IMR-90 (cell line): ENCODE results near the gene IL36A. TPM values are rescaled to one million over a fixed set of nuclear protein-coding genes. Genes with fewer than 3 reads are reported as not detected.

Experiments
- ATAC-seq: fragments of 200-7000 bp; cut with Tn5 transposase; 2 replicates; pipeline ENCODE4 v1.9.1; 2020; ENCODE audit warnings: low read depth, mild to moderate bottlenecking, moderate library complexity
- BruUV-seq: library from RNA; stranded (reverse); fragments of 400-500 nt; replicated peaks from 2 replicates; lab custom pipeline; 2021; lab: Mats Ljungman, UMichigan
- CTCF ChIA-PET: fragments of 300-600 bp; formaldehyde crosslinking; extraction: SDS; loops from one replicate; lab custom pipeline; 2021; ENCODE audit warnings: antibody characterized with exemption; lab: Yijun Ruan, JAX
- POLR2A ChIA-PET: fragments of 300-600 bp; sonication (Branson Sonifier 250); formaldehyde crosslinking; loops from one replicate; lab custom pipeline; 2022; ENCODE audit warnings: antibody characterized with exemption; ENCODE audit not compliant: unreplicated experiment; lab: Charles Lee
- DNase-seq: peaks from one replicate; pipeline ENCODE4 v3.0.0; 2013
- H2AFZ ChIP-seq: replicated peaks from 2 replicates; pipeline ENCODE3; 2013; ENCODE audit warnings: low read length, mild to moderate bottlenecking; ENCODE audit not compliant: poor library complexity
- H2AK5ac ChIP-seq: 2 replicates; pipeline ENCODE4 v1.6.1; 2013; ENCODE audit warnings: low read depth, low read length, inconsistent platforms
- H2AK9ac ChIP-seq: replicated peaks from 2 replicates; pipeline ENCODE3; 2013; ENCODE audit warnings: mild to moderate bottlenecking, low read depth, low read length, moderate library complexity; ENCODE audit not compliant: poor library complexity
- H2BK120ac ChIP-seq: 2 replicates; pipeline ENCODE4 v1.6.1; 2013; ENCODE audit warnings: low read depth, low read length, inconsistent platforms
- H2BK15ac ChIP-seq: 3 replicates; pipeline ENCODE4 v1.6.1; 2013; ENCODE audit warnings: low read depth, low read length, inconsistent platforms
- H2BK20ac ChIP-seq: 2 replicates; pipeline ENCODE4 v1.6.1; 2013; ENCODE audit warnings: low read depth, mild to moderate bottlenecking, inconsistent platforms, low read length, moderate library complexity
- H2BK5ac ChIP-seq: 2 replicates; pipeline ENCODE4 v1.6.1; 2013; ENCODE audit warnings: mild to moderate bottlenecking, low read depth, low read length, inconsistent platforms; ENCODE audit not compliant: poor library complexity, severe bottlenecking
- H3K14ac ChIP-seq: replicated peaks from 2 replicates; pipeline ENCODE4 v1.6.1; 2013; ENCODE audit warnings: low read depth, low read length, inconsistent platforms
- H3K18ac ChIP-seq: 2 replicates; pipeline ENCODE4 v1.6.1; 2013; ENCODE audit warnings: low read depth, low read length, control low read depth
- H3K23ac ChIP-seq: 2 replicates; pipeline ENCODE4 v1.6.1; 2013; ENCODE audit warnings: low read depth, low read length, inconsistent platforms
- H3K27ac ChIP-seq: 2 replicates; pipeline ENCODE4 v1.5.1; 2013; ENCODE audit warnings: mild to moderate bottlenecking, control low read depth, low read length; ENCODE audit not compliant: insufficient read depth
- H3K27me3 ChIP-seq: 2 replicates; pipeline ENCODE4 v1.6.1; 2013; ENCODE audit warnings: low read length; ENCODE audit not compliant: control insufficient read depth, insufficient read depth
- H3K36me3 ChIP-seq: 2 replicates; pipeline ENCODE4 v1.6.1; 2013; ENCODE audit warnings: low read length, mixed read lengths; ENCODE audit not compliant: control insufficient read depth, insufficient read depth
- H3K4ac ChIP-seq: 2 replicates; pipeline ENCODE4 v1.6.1; 2013; ENCODE audit warnings: low read depth, low read length, inconsistent platforms
- H3K4me1 ChIP-seq: 2 replicates; pipeline ENCODE4 v1.6.1; 2013; ENCODE audit warnings: low read length, mixed read lengths; ENCODE audit not compliant: control insufficient read depth, insufficient read depth
- H3K4me2 ChIP-seq: 2 replicates; pipeline ENCODE4 v1.6.1; 2013; ENCODE audit warnings: low read depth, mild to moderate bottlenecking, control low read depth, low read length, moderate library complexity
- H3K4me3 ChIP-seq: 2 replicates; pipeline ENCODE4 v1.5.1; 2013; ENCODE audit warnings: low read depth, mild to moderate bottlenecking, control low read depth, low read length, moderate library complexity; ENCODE audit not compliant: insufficient read depth
- H3K56ac ChIP-seq: 2 replicates; pipeline ENCODE4 v1.6.1; 2013; ENCODE audit warnings: low read length, inconsistent platforms; ENCODE audit not compliant: insufficient read depth; ENCODE audit errors: extremely low read depth
- H3K79me1 ChIP-seq, 2 experiments: 2 replicates each; pipeline ENCODE4 v1.6.1; 2013; ENCODE audit warnings: low read length in 2 of 2, inconsistent platforms in 1 of 2, low read depth in 1 of 2
- H3K9ac ChIP-seq: 2 replicates; pipeline ENCODE4 v1.6.1; 2013; ENCODE audit warnings: low read depth, low read length, control low read depth
- H3K9me1 ChIP-seq: 2 replicates; pipeline ENCODE4 v1.6.1; 2013; ENCODE audit warnings: low read length, inconsistent platforms; ENCODE audit not compliant: insufficient read depth
- H3K9me3 ChIP-seq: 2 replicates; pipeline ENCODE4 v1.6.1; 2013; ENCODE audit warnings: low read length; ENCODE audit not compliant: control insufficient read depth, insufficient read depth
- H4K20me1 ChIP-seq: 2 replicates; pipeline ENCODE4 v1.6.1; 2013; ENCODE audit warnings: low read length, inconsistent platforms; ENCODE audit not compliant: insufficient read depth
- H4K5ac ChIP-seq: 2 replicates; pipeline ENCODE4 v1.6.1; 2013; ENCODE audit warnings: mild to moderate bottlenecking, low read depth, low read length, control low read depth
- H4K8ac ChIP-seq, 2 experiments: 2 replicates each; pipeline ENCODE4 v1.6.1; 2013; ENCODE audit warnings: low read depth in 2 of 2, low read length in 2 of 2, control low read depth in 1 of 2, inconsistent platforms in 1 of 2
- H4K91ac ChIP-seq: 2 replicates; pipeline ENCODE4 v1.6.1; 2013; ENCODE audit warnings: low read depth, low read length, inconsistent platforms; ENCODE audit not compliant: insufficient read depth
- BHLHE40 ChIP-seq: fragments of 150-350 bp; IDR thresholded peaks from 2 replicates; pipeline ENCODE4 v1.6.1; 2016; ENCODE audit warnings: mild to moderate bottlenecking, low read depth, low read length
- CEBPB ChIP-seq: IDR thresholded peaks from 2 replicates; pipeline ENCODE4 v1.6.1; 2012; ENCODE audit warnings: low read depth, low read length, improper control_type of control experiment
- MAFK ChIP-seq: IDR thresholded peaks from 2 replicates; pipeline ENCODE4 v1.6.1; 2012; ENCODE audit warnings: low read depth, low read length, improper control_type of control experiment
- MAZ ChIP-seq: IDR thresholded peaks from 2 replicates; pipeline ENCODE4 v1.6.1; 2012; ENCODE audit warnings: low read depth, mild to moderate bottlenecking, low read length, improper control_type of control experiment, moderate library complexity, borderline replicate concordance
- NFE2L2 ChIP-seq: fragments of 150-350 bp; IDR thresholded peaks from 2 replicates; pipeline ENCODE4 v1.6.1; 2016; ENCODE audit warnings: low read depth, mild to moderate bottlenecking, low read length
- POLR2A ChIP-seq: IDR thresholded peaks from 2 replicates; pipeline ENCODE4 v1.6.1; 2012; ENCODE audit warnings: mild to moderate bottlenecking, low read depth, low read length
- RAD21 ChIP-seq: IDR thresholded peaks from 2 replicates; pipeline ENCODE4 v1.6.1; 2012; ENCODE audit warnings: low read length, improper control_type of control experiment
- RFX5 ChIP-seq: IDR thresholded peaks from 2 replicates; pipeline ENCODE4 v1.8.0; 2012; ENCODE audit warnings: low read depth, mild to moderate bottlenecking, low read length, moderate library complexity
- SMC3 ChIP-seq: fragments of 150-350 bp; IDR thresholded peaks from 2 replicates; pipeline ENCODE4 v1.6.1; 2016; ENCODE audit warnings: low read depth, mild to moderate bottlenecking, antibody characterized with exemption, low read length, moderate library complexity
- WGBS, 2 experiments: methylation state at CpG; one replicate each; pipeline versions ENCODE4 v1.1.5 to v1.1.7; 2013; ENCODE audit warnings: missing lambda C conversion rate in 2 of 2; ENCODE audit not compliant: insufficient read length in 1 of 2; ENCODE audit errors: extremely low coverage in 2 of 2; 5-methylcytosine and 5-hydroxymethylcytosine counted together
- dilution Hi-C: fragments of 300-500 bp; cut with HindIII; formaldehyde crosslinking; loops from one replicate; pipeline ENCODE4 v1.14.3; 2018; ENCODE audit warnings: low sequenced_read_pairs; ENCODE audit not compliant: unreplicated experiment
- in situ Hi-C: fragments of 300-500 bp; cut with MboI; formaldehyde crosslinking; loops from 3 replicates; pipeline ENCODE4 v1.14.3; 2019; ENCODE audit warnings: low sequenced_read_pairs, inconsistent platforms, mixed read lengths
- intact Hi-C: fragments of 100-400 bp; cut with micrococcal nuclease; formaldehyde crosslinking; loops from 2 replicates; pipeline ENCODE4 v1.10.0; 2022
- polyA plus RNA-seq, 3 experiments: library from polyadenylated mRNA; depleted of rRNA; stranded (reverse); fragments of >200 nt; gene quantifications; 2 replicates each; pipeline ENCODE4 v1.2.3, GENCODE V29; 2012; ENCODE audit warnings: low replicate concordance in 1 of 3
- total RNA-seq: library from RNA; depleted of rRNA; stranded (reverse); fragments of >200 nt; gene quantifications from 2 replicates; pipeline ENCODE4 v1.2.3, GENCODE V29; 2012
- TF ChIP-seq, protein P1 (sequence below): fragments of 150-350 bp; IDR thresholded peaks from 2 replicates; pipeline ENCODE4 v1.6.1; 2016; ENCODE audit warnings: low read depth, mild to moderate bottlenecking, low read length, moderate library complexity, borderline replicate concordance
- TF ChIP-seq, protein P2 (sequence below): fragments of 150-350 bp; IDR thresholded peaks from 2 replicates; pipeline ENCODE4 v1.6.1; 2017; ENCODE audit warnings: mild to moderate bottlenecking, antibody characterized with exemption, low read length, low read depth

The IL36A gene
- total and polyA plus RNA-seq, 2 of the 4 experiments (the other 2 are of a cell fraction) = not detected

DNA sequence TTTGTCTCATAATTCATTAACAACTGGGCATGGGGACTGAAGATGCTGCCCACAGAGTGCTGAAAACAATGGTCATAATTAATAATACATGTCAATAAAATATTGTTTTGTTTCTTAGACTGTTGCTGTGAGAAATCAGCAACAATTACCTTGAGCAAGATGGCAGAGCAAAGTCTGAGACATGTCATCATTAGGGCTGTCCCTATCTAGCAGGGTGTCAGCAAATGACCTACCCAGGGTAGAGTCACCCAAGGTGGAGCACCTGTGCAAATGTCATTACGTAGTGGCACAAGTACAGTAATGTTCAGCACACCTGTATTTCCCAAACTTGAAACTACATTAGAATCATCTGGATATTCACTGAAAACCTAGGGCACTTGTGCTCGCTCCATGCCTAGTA is 10.6 kb upstream of the IL36A start:
- H3K56ac ChIP-seq = no peak overlapping the region
- H3K9me3 ChIP-seq = no peaks in the 10 kb centered on the region; the same call in 1 of the 2 replicates
- H2AFZ ChIP-seq = no peak overlapping the region
- no peak for ATAC-seq
- WGBS, 2 experiments = no CpG with 5 or more reads among the region's 2 CpGs
- no peak overlapping the region for H2BK120ac ChIP-seq
- H3K4ac ChIP-seq = no peak overlapping the region
- H4K20me1 ChIP-seq = no peaks in the 10 kb centered on the region
- no peak for TF ChIP-seq RAD21
- TF ChIP-seq BHLHE40 = no peak
- no peak for TF ChIP-seq CEBPB
- TF ChIP-seq, protein P1, sequence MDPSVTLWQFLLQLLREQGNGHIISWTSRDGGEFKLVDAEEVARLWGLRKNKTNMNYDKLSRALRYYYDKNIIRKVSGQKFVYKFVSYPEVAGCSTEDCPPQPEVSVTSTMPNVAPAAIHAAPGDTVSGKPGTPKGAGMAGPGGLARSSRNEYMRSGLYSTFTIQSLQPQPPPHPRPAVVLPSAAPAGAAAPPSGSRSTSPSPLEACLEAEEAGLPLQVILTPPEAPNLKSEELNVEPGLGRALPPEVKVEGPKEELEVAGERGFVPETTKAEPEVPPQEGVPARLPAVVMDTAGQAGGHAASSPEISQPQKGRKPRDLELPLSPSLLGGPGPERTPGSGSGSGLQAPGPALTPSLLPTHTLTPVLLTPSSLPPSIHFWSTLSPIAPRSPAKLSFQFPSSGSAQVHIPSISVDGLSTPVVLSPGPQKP = no peak
- TF ChIP-seq, protein P2, sequence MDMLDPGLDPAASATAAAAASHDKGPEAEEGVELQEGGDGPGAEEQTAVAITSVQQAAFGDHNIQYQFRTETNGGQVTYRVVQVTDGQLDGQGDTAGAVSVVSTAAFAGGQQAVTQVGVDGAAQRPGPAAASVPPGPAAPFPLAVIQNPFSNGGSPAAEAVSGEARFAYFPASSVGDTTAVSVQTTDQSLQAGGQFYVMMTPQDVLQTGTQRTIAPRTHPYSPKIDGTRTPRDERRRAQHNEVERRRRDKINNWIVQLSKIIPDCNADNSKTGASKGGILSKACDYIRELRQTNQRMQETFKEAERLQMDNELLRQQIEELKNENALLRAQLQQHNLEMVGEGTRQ = no peak
- TF ChIP-seq RFX5 = no peak
- TF ChIP-seq NFE2L2 = no peak
- TF ChIP-seq POLR2A = no peak
- TF ChIP-seq SMC3 = no peak
- no peak for TF ChIP-seq MAZ
- TF ChIP-seq MAFK = no peak
- H3K4me2 ChIP-seq = no peak overlapping the region
- 0 out of 2 replicates have a peak, but pooled peaks cover 1% of the 10 kb centered on the region for H3K27me3 ChIP-seq
- no peaks in the 10 kb centered on the region for H3K9me1 ChIP-seq
- in situ Hi-C loops = no loop called here
- no peak overlapping the region for H2BK20ac ChIP-seq
- H2BK5ac ChIP-seq = no peak overlapping the region
- ChIA-PET POLR2A (no interaction called here), CTCF (no interaction called here)
- dilution Hi-C loops = no loop called here
- H3K9ac ChIP-seq = no peak overlapping the region
- H2AK9ac ChIP-seq = no peak overlapping the region
- no TSS peak for BruUV-seq
- no peaks in the 10 kb centered on the region for H3K79me1 ChIP-seq
- H4K91ac ChIP-seq = no peak overlapping the region
- no peak overlapping the region for H3K18ac ChIP-seq
- intact Hi-C loops = no loop called here
- no peak overlapping the region for H2BK15ac ChIP-seq
- no peak overlapping the region for H4K5ac ChIP-seq
- H3K4me1 ChIP-seq = no peaks in the 10 kb centered on the region
- H4K8ac ChIP-seq = no peak overlapping the region
- no peaks in the 10 kb centered on the region for H3K36me3 ChIP-seq
- no peak overlapping the region for H3K14ac ChIP-seq
- H2AK5ac ChIP-seq = no peak overlapping the region
- H3K23ac ChIP-seq = no peak overlapping the region
- no peak for DNase-seq
- no peak overlapping the region for H3K4me3 ChIP-seq
- H3K27ac ChIP-seq = no peak overlapping the region
